OCI-LY3 (cell line): Measurements from ENCODE around the gene AR.

Source experiments
- H2AFZ ChIP-seq: fragments of 200-600, 300-600 bp; shearing (Covaris generic); 2 replicates; pipeline ENCODE4 v1.6.0; 2014; ENCODE audit warnings: antibody characterized with exemption, low read depth, low read length
- H3K27ac ChIP-seq: fragments of 200-600, 300-600 bp; sonication (generic); 2 replicates; pipeline ENCODE4 v1.5.1; 2014; ENCODE audit warnings: mild to moderate bottlenecking, low read length, moderate library complexity, mixed read lengths
- H3K27me3 ChIP-seq: fragments of 200-600, 300-600 bp; sonication (generic); 2 replicates; pipeline ENCODE4 v1.6.1; 2014; ENCODE audit warnings: low read depth, low read length, mixed read lengths
- H3K36me3 ChIP-seq: fragments of 200-600, 300-600 bp; sonication (generic); replicated peaks from 2 replicates; pipeline ENCODE3; 2014; ENCODE audit warnings: low read depth, low read length, mixed read lengths
- H3K4me1 ChIP-seq: fragments of 300-600, 200-600 bp; sonication (generic); 2 replicates; pipeline ENCODE4 v1.6.1; 2014; ENCODE audit warnings: low read length, mixed read lengths
- H3K4me2 ChIP-seq: fragments of 200-600, 300-600 bp; sonication (generic); 2 replicates; pipeline ENCODE4 v1.6.1; 2014; ENCODE audit warnings: low read length, mixed read lengths
- H3K4me3 ChIP-seq: fragments of 300-600, 200-600 bp; sonication (generic); 2 replicates; pipeline ENCODE4 v1.5.1; 2014; ENCODE audit warnings: antibody characterized with exemption, mild to moderate bottlenecking, low read length, moderate library complexity
- H3K79me2 ChIP-seq: fragments of 300-600, 200-600 bp; shearing (Covaris generic); 2 replicates; pipeline ENCODE4 v1.6.1; 2014; ENCODE audit warnings: mild to moderate bottlenecking, low read length, mixed read lengths
- H3K9ac ChIP-seq: fragments of 300-600, 200-600 bp; shearing (Covaris generic); 2 replicates; pipeline ENCODE4 v1.6.0; 2014; ENCODE audit warnings: mild to moderate bottlenecking, low read length, moderate library complexity
- H3K9me3 ChIP-seq: fragments of 200-600, 300-600 bp; shearing (Covaris generic); 2 replicates; pipeline ENCODE4 v1.6.1; 2014; ENCODE audit warnings: low read length, mixed read lengths; ENCODE audit not compliant: insufficient read depth
- H4K20me1 ChIP-seq: fragments of 200-600, 300-600 bp; sonication (generic); 2 replicates; pipeline ENCODE4 v1.6.1; 2016; ENCODE audit warnings: low read length, mixed read lengths; ENCODE audit not compliant: insufficient read depth
- CTCF ChIP-seq: fragments of 200-600, 300-600 bp; sonication (generic); IDR thresholded peaks from 2 replicates; pipeline ENCODE4 v1.5.1; 2014; ENCODE audit warnings: antibody characterized with exemption, low read length, low read depth
- EZH2phosphoT487 ChIP-seq: fragments of 200-600 bp; shearing (Covaris generic); IDR thresholded peaks from 2 replicates; pipeline ENCODE4 v1.6.1; 2018; ENCODE audit warnings: antibody characterized with exemption, mixed run types, low read depth

Gene AR

GRCh38 chrX:67718926-67719325, 175.1 kb downstream of the AR start:
- TF ChIP-seq CTCF: no peak
- TF ChIP-seq EZH2phosphoT487: no peak
- H3K4me1 ChIP-seq: peaks cover 27% of the 10 kb centered on the region
- H3K4me3 ChIP-seq: no peak overlapping the region
- no peaks in the 10 kb centered on the region for H4K20me1 ChIP-seq
- no peak overlapping the region for H2AFZ ChIP-seq
- H3K36me3 ChIP-seq: no peaks in the 10 kb centered on the region
- no peaks in the 10 kb centered on the region for H3K9me3 ChIP-seq
- no peak overlapping the region for H3K9ac ChIP-seq
- H3K4me2 ChIP-seq: no peak overlapping the region
- no peaks in the 10 kb centered on the region for H3K79me2 ChIP-seq
- H3K27ac ChIP-seq: no peak overlapping the region
- H3K27me3 ChIP-seq: no peaks in the 10 kb centered on the region

GRCh38 chrX:67720344-67720743, 176.5 kb downstream of the AR start:
- TF ChIP-seq CTCF (no peak), EZH2phosphoT487 (no peak)
- Histone ChIP-seq H3K79me2 (no peaks in the 10 kb centered on the region), H3K4me2 (peak overlapping the region; percentile 51), H3K36me3 (no peaks in the 10 kb centered on the region), H3K4me1 (peaks cover 37% of the 10 kb centered on the region), H3K27me3 (no peaks in the 10 kb centered on the region), H2AFZ (no peak overlapping the region), H3K9ac (no peak overlapping the region), H3K9me3 (no peaks in the 10 kb centered on the region), H4K20me1 (no peaks in the 10 kb centered on the region), H3K27ac (no peak overlapping the region), H3K4me3 (no peak overlapping the region)

- Histone ChIP-seq H3K79me2 (no peaks in the 10 kb centered on the region), H3K27me3 (no peaks in the 10 kb centered on the region), H3K4me2 (no peak overlapping the region), H4K20me1 (no peaks in the 10 kb centered on the region), H3K36me3 (no peaks in the 10 kb centered on the region), H2AFZ (no peak overlapping the region), H3K9me3 (no peaks in the 10 kb centered on the region), H3K9ac (no peak overlapping the region), H3K4me3 (no peak overlapping the region), H3K27ac (no peak overlapping the region), H3K4me1 (peaks cover 45% of the 10 kb centered on the region)
- no peak for TF ChIP-seq EZH2phosphoT487
- TF ChIP-seq CTCF: no peak
These were observed 177.5 kb downstream of the AR start for GRCh38 chrX:67721321-67721720.

- no peak overlapping the region for H2AFZ ChIP-seq
These were observed 179.9 kb downstream of the AR start for GRCh38 chrX:67723580-67724351.

More at GRCh38 chrX:67723580-67724351, 179.9 kb downstream of the AR start:
- TF ChIP-seq EZH2phosphoT487: no peak
- TF ChIP-seq CTCF: no peak
- peaks cover 45% of the 10 kb centered on the region for H3K4me1 ChIP-seq
- H3K9ac ChIP-seq: no peak overlapping the region
- H3K27ac ChIP-seq: no peak overlapping the region
- no peaks in the 10 kb centered on the region for H3K36me3 ChIP-seq
- H3K4me3 ChIP-seq: no peak overlapping the region
- H3K27me3 ChIP-seq: no peaks in the 10 kb centered on the region
- H3K4me2 ChIP-seq: no peak overlapping the region
- no peaks in the 10 kb centered on the region for H4K20me1 ChIP-seq
- no peaks in the 10 kb centered on the region for H3K9me3 ChIP-seq
- H3K79me2 ChIP-seq: no peaks in the 10 kb centered on the region
